HG03280 (cell line): ENCODE measurements around the gene ARX.

Experiments used
- ATAC-seq: cut with Tn5 transposase; IDR thresholded peaks from one replicate; pipeline ENCODE4 v1.9.1; 2021; ENCODE audit warnings: mild to moderate bottlenecking, moderate library complexity; ENCODE audit not compliant: unreplicated experiment

The ARX gene

GRCh38 chrX:25015486-25016360 is at the start of gene ARX:
TSS of gene ARX (minus strand) at chrX:25015965. CDS start at chrX:25015737, 228 bp downstream.
- ATAC-seq: no peak

GRCh38 chrX:25059273-25059672 is 43.5 kb upstream of the ARX start:
- no peak for ATAC-seq

- no peak for ATAC-seq
Observed at GRCh38 chrX:25052798-25053534, 37.2 kb upstream of the ARX start.

GRCh38 chrX:25049971-25050370 is 34.2 kb upstream of the ARX start:
- no peak for ATAC-seq

GRCh38 chrX:25049357-25049756 is 33.6 kb upstream of the ARX start:
- ATAC-seq: no peak

GRCh38 chrX:25048178-25048577 is 32.4 kb upstream of the ARX start:
- no peak for ATAC-seq

- no peak for ATAC-seq
Observed at GRCh38 chrX:25043192-25043591, 27.4 kb upstream of the ARX start.

GRCh38 chrX:25039036-25039435 is 23.3 kb upstream of the ARX start:
- no peak for ATAC-seq

GRCh38 chrX:25034889-25035288 is 19.1 kb upstream of the ARX start:
- no peak for ATAC-seq

GRCh38 chrX:25029288-25029825 is 13.6 kb upstream of the ARX start:
- ATAC-seq: no peak

- no peak for ATAC-seq
Observed at GRCh38 chrX:25028726-25029125, 13.0 kb upstream of the ARX start.

- ATAC-seq: no peak
Observed at GRCh38 chrX:25026576-25026975, 10.8 kb upstream of the ARX start.

GRCh38 chrX:25025615-25026014 is 9.8 kb upstream of the ARX start:
- no peak for ATAC-seq

- ATAC-seq: no peak
Observed at GRCh38 chrX:25023908-25024307, 8.1 kb upstream of the ARX start.

GRCh38 chrX:25022499-25023325 is 6.9 kb upstream of the ARX start:
- no peak for ATAC-seq

GRCh38 chrX:25020905-25021449 is 5.2 kb upstream of the ARX start:
- peak; percentile 64 for ATAC-seq

GRCh38 chrX:25020391-25020904 is 4.7 kb upstream of the ARX start:
- no peak for ATAC-seq

- ATAC-seq: no peak
Observed at GRCh38 chrX:25019707-25020390, 4.1 kb upstream of the ARX start.

GRCh38 chrX:25018682-25019081 is 2.9 kb upstream of the ARX start:
- no peak for ATAC-seq
